ENCODE measurements around the gene GNGT1. TPM values are rescaled to one million over a fixed set of nuclear protein-coding genes. Genes with fewer than 3 reads are reported as not detected.
"Not testable (repeated sequence)": the region's sequence is repeated elsewhere in the genome, so short reads cannot be mapped to it uniquely, and the experiment has no call there.

Gene GNGT1
- total RNA-seq, 1 donor from 2014 or later: not detected

DNA sequence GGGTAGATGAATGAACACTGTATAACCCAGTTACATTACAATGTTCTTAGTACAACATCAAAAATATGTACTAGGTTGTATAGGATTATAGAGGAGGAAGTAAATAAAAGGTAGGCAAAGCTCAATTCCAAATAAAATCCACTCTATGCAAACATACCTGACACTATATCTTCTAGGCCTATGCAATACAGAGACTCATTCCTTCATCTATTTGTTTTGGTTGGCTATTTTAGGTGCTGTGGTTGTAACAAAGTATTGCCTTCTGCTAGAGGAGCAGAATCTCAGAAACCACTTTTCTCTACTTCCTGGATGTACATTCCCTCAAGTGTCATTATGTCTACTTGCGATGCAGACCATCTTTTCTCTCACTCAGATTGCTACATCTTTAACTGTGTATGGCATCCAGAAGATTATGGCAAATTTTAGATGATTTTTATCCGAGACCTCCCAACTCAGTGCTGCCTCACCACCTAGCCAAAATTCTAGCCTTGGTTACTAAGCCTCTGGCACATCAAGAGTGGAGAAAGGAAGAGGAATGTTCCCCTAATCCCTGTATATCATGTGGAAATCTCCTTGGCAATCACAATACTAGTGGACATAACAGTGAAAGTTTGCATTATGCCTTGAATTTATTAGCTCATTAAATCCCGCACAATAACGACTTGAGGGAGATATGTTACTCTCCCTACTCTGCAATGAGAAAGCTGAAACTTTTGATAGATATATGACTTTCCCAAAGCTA lies 10.3 kb upstream of the GNGT1 start:
- intact Hi-C loops (cut with DNase I): no loop called here
- ATAC-seq: no peak
- DNase-seq (ENCODE audit: low spot score): no peak

DNA sequence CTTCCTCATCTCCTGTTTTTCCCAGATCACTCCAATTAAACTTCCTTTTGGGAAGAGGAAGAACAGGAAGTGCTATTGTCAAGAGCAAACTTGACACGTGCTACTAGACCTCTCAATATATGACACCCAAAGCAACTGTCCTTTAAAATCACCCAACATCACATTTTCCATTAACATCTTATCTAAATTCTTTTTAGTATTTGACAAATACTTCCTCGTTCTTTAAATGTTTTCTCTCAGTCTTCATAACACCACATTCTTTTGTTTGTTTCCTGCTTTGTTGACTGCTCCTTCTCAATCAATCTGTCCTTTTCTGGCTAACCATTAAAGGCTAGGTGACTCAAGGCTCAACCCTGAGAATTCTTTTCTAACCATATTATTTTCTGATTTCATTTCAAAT lies 8.7 kb upstream of the GNGT1 start:
- DNase-seq (ENCODE audit: low spot score) (no peak), ATAC-seq (no peak)
- intact Hi-C loops (cut with DNase I): no loop called here

DNA sequence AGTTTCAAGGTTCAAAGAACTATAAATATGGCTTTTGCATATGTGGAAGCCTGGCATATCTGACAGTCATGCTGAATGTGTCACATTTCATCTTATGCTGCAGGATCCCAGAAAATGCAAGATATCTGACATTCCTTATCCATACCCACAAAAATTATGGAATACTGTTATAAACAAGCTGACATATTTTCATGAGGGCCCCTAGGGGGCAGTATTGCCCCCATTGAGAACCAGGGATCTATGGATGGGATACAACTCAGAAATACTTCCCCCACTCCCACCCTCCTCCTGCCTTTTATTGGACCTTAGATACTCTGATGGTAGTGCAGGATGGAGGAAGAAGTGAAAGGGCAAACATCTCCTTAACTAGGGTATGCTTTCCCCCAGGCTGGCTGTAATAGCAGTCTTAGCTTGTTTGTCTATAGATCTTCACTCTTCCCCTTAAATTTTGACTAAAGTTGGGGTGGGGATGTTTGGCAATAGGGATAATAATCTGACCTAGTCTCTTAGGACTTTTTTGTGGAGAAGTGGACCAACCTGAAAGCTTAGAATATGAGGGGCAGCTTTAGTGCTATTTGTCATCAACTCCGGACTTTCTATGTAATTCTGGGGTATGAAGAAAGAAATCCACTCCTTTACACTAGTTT lies 3.5 kb upstream of the GNGT1 start:
- ATAC-seq (peak; percentile 56), DNase-seq (ENCODE audit: low spot score) (no peak)
- intact Hi-C loops (cut with DNase I): no loop called here

DNA sequence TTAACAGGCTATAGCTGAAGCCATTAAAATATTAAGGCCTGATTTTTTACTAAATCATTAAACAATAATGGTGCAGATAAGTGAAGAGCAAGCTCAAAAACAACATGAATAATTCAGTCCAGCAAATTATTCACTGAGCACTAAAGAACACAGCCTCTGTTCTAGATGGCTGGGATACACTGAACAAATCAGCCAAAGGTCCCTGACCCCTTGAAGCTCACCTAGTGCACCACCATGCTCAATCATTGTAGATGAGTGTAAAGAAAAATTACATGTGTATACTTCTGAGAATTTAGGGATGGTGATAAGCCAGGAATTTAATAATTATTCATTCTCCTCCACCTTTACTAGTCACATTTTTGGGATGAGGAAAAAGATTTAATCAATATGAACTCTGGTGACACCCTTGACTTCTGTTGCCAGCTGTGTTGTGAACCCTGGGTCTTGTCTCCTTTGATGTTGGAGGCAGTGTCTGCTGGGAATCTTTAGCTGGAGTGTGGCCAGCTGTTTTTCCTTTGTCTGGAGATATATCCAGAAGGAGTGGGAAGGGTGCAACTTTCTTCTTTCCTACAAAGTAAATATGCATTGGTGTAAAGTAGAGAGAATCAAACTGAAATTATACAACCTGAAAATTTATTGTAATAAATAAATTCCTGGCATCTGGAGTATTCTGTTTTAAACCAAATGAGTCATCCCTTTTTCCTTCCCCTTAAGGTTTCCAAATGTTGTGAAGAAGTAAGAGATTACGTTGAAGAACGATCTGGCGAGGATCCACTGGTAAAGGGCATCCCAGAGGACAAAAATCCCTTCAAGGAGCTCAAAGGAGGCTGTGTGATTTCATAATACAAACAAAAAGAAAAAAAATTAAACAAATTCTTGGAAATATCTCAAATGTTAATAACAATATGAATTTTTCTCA lies 4.0 kb downstream of the GNGT1 start:
- ATAC-seq: peak; percentile 94
- intact Hi-C loops (cut with DNase I): no loop called here
- DNase-seq (ENCODE audit: low spot score): peak; percentile 67

DNA sequence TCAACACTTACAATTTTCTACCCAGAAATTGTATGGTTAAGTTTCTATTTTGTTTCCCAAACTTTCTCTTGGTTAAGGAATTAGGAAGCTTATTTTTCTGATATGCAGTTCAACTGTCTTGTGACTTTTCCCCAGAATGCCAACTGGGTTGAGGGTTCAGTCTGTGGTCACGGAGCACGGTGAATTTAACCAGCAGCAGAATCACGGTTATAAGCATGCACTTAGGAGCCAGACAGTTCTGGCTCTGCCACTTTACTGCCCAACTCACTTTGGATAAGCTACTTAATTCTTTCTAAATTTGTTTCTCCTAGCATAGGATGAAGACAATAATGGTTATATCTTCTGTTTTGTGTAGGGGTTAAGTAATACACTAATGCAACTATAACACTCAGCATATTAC lies 4.9 kb downstream of the GNGT1 start:
- DNase-seq (ENCODE audit: low spot score); intact Hi-C loops (cut with DNase I): not testable (repeated sequence)
- peak; percentile 65 for ATAC-seq

DNA sequence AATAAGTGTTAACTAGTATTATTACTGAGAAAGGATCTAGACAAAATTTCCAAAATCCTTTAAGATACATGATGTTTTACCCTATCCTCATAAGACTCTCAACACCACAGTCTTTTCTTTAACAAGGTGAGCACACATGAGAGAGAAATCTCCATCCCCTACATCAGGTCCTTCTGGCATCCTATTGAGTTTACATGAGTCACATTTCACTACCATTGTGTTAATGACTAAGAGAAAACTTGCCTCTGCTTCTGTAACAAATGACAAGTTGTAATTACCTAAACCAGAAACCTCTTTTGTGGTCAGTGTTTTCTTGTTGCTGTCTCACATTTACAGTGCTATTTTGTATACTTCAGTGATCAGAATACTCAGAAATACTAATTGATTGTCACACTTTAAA lies 5.3 kb downstream of the GNGT1 start:
- ATAC-seq: not testable (repeated sequence)

DNA sequence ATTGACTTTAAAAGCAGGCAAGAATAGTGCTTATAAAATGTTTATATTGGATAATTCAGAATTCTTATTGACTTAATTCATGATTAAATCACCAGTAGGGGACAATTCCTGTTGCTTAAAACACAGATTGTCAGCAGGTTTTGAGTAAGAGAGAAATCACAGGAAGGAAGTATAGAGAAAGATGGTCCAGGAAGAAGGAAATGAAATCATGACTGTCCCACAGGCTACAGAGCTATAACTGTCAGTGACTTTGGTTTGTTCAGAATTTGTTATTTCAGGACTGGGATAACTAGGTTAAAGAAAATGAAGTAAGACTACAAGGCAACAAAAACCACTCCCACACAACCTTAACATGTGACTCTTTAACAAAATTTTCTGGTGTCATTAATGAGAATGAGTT lies 6.8 kb downstream of the GNGT1 start:
- no peak for ATAC-seq
- no peak for DNase-seq (ENCODE audit: low spot score)
- intact Hi-C loops (cut with DNase I): no loop called here

More for the DNA sequence above, 5.3 kb downstream of the GNGT1 start:
- DNase-seq (ENCODE audit: low spot score); intact Hi-C loops (cut with DNase I): not testable (repeated sequence)

DNA sequence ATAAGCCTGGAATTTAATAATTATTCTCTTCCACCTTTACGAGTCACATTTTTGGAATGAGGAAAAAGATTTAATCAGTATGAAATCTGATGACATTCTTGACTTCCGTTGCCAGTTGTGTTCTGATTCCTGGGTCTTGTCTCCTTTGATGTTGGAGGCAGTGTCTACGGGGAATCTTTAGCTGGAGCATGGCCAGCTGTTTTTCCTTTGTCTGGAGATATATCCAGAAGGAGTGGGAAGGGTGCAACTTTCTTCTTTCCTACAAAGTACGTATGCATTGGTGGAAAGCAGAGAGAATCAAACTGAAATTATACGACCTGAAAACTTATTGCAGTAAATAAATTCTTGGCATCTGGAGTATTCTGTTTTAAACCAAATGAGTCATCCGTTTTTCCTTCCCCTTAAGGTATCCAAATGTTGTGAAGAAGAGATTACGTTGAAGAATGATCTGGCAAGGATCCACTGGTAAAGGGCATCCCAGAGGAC lies 8.3 kb downstream of the GNGT1 start:
- intact Hi-C loops (cut with DNase I): no loop called here
- ATAC-seq (peak; percentile 53), DNase-seq (ENCODE audit: low spot score) (no peak)

DNA sequence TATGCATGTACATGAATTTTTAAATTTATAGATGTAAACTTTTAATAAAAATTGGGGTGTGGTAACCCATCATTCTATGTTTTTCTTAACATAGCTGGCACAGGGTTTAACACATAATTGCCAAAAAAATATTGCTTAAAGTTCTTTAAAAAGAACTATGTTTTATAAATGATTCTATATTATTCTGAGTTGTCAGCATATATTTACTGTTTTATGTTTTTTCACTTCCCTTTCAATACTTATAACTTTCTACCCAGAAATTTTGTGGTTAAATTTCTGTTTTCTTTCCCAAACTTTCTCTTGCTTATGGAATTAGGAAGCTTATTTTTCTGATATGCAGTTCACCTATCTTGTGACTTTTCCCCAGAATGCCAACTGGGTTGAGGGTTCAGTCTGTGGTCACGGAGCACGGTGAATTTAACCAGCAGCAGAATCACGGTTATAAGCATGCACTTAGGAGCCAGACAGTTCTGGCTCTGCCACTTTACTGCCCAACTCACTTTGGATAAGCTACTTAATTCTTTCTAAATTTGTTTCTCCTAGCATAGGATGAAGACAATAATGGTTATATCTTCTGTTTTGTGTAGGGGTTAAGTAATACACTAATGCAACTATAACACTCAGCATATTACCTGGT lies 9.0 kb downstream of the GNGT1 start:
- DNase-seq (ENCODE audit: low spot score); intact Hi-C loops (cut with DNase I); ATAC-seq: not testable (repeated sequence)

DNA sequence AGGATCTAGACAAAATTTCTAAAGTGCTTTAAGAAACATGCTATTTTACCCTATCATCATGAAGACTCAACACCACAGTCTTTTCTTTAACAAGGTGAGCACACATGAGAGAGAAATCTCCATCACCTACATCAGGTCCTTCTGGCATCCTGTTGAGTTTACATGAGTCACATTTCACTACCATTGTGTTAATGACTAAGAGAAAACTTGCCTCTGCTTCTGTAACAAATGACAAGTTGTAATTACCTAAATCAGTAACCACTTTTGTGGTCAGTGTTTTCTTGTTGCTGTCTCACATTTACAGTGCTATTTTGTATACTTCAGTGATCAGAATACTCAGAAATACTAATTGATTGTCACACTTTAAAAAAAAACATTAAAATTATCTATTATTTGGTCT lies 9.5 kb downstream of the GNGT1 start:
- intact Hi-C loops (cut with DNase I); ATAC-seq; DNase-seq (ENCODE audit: low spot score): not testable (repeated sequence)

DNA sequence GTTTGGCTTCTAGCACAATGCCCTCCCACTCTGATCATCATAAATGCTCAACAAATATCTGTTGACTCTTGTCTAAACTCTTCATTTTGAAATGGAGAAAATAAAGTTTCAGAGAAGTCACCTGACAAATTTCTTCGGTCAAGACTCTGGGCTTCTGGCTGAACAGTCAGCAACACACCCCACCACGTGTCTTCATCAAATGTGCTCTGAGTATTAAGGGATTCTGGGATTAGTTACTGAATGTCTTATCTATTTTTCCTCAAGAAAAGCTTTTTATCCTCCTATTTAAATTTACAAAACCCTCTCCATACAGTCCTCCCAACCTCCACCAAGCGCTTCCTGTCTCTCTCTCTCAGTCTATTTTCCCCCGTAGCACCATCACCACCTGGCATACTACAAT lies 9.9 kb downstream of the GNGT1 start:
- DNase-seq (ENCODE audit: low spot score); intact Hi-C loops (cut with DNase I): not testable (repeated sequence)
- ATAC-seq: peak; percentile 66

DNA sequence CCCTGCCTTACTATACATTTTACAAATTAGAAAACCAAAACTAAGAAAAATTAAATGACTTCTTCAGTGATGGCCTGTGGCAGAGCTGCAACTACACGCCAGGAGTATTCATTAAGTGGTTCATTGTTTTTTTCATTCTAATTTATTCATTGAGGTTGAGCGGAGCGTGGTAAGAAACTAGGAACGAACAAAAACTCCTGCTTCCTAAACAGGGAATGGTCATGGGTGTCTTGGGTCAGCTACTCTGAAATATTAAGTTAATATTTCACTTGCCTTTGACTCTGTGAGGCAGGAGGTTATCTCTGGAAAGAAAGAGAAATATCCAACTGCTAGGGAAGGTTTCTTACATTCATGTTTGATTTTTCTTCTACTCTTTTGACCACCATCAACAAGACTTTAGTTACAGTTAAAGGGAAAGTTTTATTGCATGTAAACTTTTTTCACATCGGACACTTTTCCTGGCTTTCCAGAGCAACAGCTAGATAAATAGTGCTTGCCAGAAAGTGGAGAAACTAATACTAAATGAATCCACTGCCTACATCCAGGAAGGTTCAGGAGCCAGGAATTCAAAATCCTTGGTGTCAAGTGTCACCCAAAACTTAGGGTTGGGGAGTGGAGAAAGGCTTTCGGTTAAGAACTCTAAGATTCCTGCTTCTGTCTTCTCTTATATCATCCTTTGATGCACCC lies 14.3 kb downstream of the GNGT1 start:
- DNase-seq (ENCODE audit: low spot score) (no peak), ATAC-seq (no peak)
- intact Hi-C loops (cut with DNase I): no loop called here

DNA sequence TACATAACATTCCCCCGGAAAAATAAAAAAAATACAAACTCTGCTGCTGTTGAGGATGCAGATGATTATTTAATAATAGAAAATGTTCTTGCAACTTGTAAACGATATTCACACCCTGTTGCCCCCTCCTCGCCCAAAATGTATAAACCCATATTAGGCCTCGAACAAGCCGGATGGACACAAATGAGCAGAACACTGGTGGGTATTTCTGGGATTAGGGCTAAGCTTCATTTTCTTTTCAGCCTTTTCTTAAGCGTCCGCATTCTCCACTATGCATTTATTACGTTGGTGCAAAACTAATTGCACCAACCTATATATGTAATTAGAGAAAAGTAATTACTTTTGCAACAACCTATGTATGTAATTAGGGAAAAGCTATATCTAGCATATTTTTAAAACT lies 14.8 kb downstream of the GNGT1 start:
- no peak for DNase-seq (ENCODE audit: low spot score)
- intact Hi-C loops (cut with DNase I): no loop called here
- peak; percentile 18 for ATAC-seq

DNA sequence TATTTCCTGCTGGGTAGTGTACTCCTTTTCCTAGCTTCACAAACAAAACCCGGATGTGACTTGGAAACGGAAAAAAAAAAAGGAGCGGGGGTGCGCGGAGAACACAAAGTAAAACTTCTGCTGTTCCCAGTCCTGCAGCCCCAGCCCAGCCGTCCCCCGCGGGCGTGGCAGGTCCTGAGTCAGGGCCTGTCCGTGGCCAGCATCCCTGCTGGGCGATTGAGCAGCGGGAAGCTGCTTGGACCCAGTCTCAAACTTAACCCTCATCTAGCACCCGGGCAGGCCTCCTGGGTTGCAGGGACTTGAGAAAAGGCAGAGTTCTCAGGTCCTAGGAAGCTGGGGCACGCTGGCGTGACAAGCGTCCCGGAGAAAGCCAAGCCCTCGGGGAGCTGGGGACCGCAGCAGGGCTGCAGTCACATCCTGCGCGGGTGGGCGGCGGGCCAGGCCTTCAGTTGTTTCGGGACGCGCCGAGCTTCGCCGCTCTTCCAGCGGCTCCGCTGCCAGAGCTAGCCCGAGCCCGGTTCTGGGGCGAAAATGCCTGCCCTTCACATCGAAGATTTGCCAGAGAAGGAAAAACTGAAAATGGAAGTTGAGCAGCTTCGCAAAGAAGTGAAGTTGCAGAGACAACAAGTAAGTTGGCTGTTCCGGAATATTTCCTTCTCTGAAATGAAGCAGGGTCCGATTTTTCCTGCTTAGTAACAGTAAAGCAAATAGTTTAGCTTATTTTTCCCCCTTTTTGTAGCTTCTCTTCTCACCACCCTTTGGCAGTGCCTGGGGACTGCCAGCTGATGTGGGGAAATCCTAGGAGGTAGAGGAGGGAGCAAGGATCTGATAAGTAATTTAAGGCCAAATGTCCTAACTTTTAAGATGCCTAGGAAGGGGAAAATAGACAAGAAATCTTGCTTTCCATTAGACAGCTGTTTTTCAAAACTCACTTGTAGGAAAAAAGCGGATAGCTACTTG lies 15.5 kb downstream of the GNGT1 start, which contains the start of gene GNG11:
GNG11 (plus strand) TSS at position 129 of the 960 bp plus-strand sequence; CDS start at position 532, 403 bp downstream.
- intact Hi-C loops (cut with DNase I): no loop called here
- DNase-seq (ENCODE audit: low spot score): peak; percentile 88
- peak; percentile 92 for ATAC-seq

DNA sequence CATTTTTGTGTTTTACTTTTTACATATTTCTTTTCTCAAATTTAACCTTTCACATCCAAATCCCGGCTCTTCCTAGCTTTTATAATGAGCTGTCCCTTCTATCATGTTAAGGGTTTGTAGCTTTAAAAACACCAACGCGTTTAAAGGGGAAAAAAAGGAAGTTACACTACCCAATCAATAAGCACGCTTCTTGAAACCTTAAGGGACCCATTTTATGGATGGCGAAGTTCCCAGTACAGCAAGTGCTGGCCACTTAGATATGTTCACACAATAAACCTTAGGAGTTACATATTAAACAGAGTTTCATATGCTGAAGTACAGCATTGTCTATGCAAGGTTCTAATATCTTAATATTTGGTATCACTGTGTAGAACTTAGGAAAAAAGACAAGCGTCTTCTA lies 16.9 kb downstream of the GNGT1 start:
- intact Hi-C loops (cut with DNase I): no loop called here

DNA sequence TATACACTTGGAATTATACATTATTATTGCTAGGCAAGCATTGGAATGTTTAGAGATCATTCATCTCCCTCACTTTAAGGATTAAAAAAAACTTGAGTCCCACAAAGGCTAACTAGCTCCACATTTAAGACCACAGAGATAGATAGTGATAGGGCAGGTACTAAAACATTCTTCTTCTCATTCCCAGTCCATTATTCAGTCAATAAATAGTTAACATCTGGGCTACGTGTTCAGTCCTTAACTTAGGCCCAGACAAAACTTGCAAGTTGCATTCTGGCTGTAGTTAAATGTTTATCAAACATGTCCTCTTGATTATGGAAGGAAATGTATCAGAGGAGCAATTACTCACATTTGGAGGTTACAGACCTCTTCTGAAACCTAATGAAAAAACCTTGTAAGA lies 17.6 kb downstream of the GNGT1 start:
- DNase-seq (ENCODE audit: low spot score) (no peak), ATAC-seq (no peak)
- intact Hi-C loops (cut with DNase I): no loop called here

More for the DNA sequence above, 16.9 kb downstream of the GNGT1 start:
- ATAC-seq: peak; percentile 42
- DNase-seq (ENCODE audit: low spot score): no peak

DNA sequence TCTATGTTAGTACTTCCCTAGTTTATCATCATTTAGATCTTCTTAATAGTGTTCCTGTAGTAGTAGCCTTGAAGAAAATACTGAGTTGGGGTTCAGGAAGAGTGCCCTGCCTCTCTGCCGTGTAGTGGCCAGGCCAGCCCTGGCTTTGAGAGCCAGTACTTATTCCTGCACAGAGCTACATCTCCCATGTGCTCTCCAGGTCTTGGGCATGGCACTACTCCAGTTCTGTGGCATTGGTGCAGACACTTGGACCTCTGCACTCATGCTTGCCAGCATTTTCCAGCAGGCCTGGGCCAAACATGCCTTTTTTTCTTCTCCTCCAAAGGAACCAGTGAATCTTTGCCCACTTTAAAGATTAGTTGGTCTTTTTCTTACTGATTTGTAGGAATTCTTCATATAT lies 20.4 kb downstream of the GNGT1 start:
- DNase-seq (ENCODE audit: low spot score) (no peak), ATAC-seq (no peak)
- intact Hi-C loops (cut with DNase I): loop anchor here (5.0 kb wide), 1 partner anchor 549 kb away; no protein-coding TSS in a partner anchor

Measured in sciatic nerve (tissue), 2 donors.